HG03432 (cell line): ENCODE measurements around the gene PRR5L.

Experiments
- ATAC-seq: cut with Tn5 transposase; IDR thresholded peaks from one replicate; pipeline ENCODE4 v1.9.1; 2021; ENCODE audit warnings: mild to moderate bottlenecking, moderate library complexity; ENCODE audit not compliant: unreplicated experiment

The PRR5L gene

DNA sequence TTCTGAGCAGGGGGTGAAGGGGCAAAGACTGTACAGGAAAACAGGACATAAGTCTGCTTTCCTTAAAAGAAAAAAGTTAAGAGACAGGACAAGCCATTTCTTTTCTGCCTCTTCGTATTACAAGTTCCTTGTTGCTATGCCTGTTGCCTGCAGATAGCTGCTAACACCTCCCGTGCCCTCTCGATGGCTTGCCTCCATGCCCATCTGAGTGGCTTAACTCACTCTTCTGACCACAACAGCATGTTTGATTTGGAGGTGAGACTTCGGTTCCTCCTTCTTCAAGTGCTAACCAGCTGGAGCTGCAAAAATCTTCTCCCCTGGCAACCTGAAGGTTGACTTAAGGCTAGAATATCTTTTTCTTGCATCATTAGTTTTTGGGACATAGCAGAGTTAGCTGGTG is 103.1 kb downstream of the PRR5L start:
- ATAC-seq = no peak

DNA sequence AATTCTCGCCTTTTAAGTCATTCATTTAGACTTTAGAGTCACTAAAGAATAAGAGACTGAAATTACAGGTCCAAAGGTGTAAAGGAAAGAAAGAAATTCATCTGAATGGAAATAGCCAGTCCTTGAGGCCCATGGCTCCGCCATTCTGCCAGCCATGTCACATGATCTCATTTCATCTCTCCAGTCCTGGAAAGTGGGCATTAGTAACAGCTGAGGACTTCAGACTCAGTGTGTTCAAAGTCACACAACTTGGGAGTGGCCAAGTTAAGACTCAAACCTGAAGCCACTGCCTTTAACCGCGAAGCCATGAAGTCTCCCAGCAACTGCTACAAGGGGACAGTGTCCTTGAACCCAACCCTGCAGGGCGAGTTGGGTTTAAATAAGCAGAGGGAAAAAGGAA is 103.7 kb downstream of the PRR5L start:
- ATAC-seq = no peak

DNA sequence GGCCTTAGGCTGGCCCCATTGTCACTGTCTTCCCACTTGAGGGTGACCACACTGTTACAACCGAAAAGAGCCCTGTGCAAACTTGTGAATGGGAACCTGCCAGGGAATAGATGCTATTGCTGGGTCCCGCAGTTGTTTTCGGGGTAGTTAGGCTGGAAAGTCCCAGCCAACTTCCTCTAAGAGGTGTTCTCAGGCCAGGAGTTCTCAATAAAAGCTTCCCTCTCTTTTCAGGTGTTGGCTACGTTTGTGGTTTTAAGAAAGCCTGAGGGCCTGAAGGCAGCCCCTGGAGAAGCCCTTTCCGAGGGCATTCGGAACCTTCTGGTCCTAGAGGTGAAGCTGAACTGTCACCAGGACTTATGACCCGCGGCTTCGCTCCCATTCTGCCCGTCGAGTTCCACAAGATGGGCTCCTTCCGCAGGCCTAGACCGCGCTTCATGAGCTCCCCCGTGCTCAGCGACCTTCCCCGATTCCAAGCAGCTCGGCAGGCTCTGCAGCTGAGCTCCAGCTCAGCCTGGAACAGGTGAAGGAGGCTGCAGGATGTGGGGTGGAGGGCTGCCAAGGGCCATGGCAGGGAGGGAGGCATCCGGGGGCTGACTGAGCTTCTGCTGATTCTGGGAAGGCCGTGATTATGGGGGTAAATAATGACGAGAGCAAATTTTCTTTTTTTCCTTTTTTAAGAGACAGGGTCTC is 104.8 kb downstream of the PRR5L start:
- ATAC-seq = no peak

DNA sequence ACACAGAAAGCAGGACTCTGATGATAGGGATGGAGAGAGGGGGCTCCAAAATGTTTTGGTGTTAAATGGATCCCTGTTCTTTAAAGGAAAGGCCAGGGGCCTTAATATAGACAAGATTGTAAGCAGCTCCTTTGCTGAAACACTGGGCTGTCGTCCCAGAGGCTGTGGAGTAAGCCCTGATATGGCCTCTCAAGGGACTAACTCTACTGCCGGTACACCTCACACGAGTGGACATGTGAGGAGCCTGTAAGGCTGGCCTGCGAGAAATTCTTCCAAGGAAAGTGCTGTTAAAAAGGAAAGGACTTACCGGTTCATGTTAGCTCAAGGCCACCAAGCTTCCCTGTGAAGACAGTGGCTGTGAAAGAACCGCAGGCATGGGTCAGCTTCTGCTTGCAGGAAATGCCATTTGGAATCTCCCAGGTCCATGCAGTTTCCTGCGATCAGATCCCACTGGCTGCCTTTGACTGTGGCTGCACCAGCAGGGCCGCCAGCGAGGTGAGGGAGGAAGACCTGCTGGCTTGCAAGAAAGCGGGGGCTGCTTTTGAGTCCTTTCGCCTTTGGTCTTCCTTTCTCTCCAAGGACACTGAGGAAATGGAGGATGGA is 106.6 kb downstream of the PRR5L start:
- ATAC-seq = no peak

DNA sequence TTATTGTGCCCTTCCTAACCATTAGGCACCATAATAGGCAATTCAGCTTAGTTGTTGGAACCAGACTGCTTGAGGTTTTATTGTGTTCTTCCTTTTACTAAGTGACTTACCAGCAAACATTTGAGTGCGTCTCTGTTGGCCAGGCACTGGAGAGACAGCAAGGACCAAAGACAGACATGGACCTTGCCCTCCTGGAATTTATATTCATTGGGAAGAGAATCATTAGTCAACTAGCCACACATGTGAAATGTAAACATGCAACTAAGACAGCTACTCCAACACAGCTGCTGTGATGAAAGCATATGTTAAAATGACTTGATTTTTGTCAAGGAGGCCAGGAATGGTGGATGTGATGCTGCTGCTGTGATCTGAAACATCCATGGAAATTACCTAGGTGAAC is 107.6 kb downstream of the PRR5L start:
- ATAC-seq = no peak

DNA sequence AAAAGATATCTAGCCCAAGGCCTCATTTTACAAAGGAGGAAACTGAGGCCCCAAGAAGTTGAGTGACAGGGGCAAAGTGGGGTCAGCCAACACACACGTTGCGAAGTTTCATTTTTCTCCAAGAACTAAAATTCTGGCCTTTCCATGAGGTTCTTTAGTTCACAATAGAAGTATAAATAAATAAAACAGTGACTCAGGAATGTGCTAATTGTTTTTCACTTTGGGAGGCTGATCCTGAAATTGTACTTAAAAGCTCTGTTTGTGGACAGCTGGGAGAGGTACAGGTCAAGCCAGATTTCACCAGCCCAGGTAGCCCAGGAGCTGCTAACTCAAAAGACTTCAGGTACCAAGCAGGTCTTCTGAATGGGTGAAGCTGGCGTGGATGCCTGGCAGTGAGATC is 108.7 kb downstream of the PRR5L start:
- no peak for ATAC-seq

DNA sequence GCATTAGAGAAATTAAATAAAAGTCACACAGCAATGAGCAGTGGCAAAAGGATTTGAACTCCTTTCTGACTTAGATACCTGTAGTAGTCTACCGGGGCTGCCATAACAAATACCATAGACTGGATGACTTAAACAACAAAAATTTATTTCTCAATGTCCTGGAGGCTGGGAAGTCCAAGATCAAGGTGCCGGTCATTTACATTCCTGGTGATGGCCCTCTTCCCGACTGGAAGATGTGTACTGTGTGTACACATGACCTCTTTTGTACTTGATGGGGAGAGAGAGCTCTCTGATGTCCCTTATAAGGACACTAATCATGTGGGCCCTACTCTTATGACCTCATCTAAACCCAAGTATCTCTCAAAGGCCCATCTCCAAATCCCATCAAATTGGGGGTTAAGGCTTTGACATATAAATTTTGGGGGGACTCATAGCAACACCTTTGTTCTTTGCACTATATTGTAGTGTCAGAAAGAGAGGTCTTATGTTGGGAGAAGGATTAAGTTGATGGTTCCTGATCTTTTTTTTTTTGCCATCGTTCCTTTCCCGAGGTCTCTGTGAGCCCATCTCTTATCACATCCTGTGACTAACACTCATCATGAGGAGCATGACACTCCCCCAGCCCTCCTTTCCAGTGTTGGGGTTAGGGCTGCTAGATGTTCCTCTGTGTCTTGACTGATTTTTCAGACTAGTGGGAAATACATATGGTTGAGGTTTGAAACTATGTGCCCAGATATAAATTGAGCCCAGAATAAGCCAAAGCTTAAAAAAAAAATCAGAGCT is 109.7 kb downstream of the PRR5L start:
- ATAC-seq = no peak

DNA sequence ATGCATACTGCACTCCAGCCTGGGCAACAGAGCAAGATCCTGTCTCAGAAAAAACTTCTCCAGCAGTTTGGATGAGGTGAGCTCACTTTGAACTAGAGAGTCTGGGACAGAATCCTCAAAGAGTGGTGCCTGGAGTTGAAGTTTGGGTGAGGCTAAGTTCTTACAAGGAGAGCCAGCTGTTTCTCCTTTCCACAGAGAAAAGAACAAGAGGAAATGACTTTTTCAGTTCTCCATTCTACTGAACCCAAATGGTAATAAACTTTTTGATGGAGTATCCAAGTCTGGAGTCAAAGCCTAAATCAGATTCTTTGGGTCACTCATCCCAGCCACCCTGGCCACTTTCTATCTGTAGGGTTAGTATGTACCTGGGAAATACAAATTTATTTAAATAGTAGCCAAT is 111.3 kb downstream of the PRR5L start:
- no peak for ATAC-seq

DNA sequence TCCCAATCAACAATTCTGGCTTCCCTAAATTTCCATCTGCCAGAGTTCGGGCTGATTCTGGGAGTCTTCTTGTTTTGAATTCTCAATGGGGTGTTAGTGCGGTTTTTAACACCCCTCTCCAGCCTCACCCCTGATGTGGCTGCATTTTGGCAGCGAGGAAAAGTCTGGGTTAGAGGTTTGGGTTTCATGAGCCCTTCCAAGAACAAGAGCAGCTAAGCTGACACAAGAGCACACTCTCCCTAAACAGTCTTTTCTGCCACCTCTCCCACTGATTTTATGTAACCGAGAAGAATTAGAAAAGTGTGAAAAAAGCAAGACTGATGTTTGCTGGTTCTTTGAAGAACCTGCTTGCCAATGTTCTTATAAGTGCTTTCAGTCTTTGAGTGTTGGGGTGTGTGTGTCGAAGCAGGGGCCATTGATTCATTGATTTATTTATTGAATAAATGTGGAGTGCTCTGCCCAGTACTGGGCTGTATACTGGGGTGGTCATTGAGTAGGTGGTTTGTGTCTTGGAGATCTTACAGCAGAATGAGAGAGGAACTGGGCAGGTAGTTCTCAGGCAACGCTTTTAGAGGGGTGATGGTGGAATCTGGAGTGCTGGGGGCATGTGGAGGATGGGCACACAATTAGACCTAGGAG is 112.5 kb downstream of the PRR5L start:
- no peak for ATAC-seq

DNA sequence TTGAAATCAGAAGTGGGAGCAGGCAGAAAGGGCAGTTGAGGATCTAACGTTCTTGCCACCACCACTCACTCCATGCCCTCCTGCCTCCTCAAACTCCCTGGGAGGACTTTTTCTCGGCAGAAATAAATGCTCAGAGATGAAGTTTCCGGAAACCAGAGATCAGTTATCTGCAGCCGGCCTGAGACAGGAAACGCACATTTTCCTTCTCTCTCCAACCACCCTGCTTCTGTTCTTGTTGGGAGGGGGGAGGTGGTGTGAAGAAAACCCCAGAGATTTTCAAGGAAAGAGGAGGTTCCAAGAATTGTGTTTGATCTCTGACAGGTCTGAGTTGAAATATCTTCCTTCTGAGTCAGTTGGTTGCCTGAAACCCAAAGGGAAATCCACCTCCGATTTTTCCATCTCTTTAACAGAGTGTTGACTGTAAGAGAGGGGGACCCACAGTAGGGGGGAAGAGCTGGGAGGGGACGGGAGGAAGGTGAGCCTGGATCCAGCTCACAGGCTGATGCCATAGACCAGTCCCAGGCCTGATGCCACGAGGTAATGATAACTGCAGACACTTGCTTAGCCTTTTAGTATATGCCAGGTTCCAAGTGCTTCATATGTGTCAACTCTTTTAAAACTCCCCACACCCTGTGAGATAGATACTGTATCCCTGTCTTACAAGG is 113.2 kb downstream of the PRR5L start:
- ATAC-seq = no peak

DNA sequence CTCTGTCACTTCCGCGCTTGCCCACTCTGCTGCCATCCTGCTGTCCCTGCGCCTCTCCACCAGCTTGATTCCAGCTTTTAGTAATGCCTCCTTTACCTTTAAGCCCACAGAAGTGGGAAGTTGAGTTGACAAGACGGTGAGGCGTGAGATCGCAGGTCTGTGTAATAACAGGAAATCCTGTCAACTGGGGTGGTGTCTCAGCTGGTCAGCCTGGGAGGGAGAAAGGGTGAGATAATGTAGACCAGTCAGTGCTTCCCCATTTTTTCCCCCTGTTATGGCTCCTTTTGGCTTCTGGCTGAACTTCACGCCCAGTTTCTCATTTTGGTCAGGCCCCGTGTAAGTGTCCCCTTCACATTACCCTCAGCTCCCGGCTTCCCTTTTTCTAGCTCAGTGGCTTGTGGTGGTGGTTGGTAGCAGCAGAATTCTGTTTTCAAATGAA is 115.1 kb downstream of the PRR5L start:
- ATAC-seq = peak; percentile 81

DNA sequence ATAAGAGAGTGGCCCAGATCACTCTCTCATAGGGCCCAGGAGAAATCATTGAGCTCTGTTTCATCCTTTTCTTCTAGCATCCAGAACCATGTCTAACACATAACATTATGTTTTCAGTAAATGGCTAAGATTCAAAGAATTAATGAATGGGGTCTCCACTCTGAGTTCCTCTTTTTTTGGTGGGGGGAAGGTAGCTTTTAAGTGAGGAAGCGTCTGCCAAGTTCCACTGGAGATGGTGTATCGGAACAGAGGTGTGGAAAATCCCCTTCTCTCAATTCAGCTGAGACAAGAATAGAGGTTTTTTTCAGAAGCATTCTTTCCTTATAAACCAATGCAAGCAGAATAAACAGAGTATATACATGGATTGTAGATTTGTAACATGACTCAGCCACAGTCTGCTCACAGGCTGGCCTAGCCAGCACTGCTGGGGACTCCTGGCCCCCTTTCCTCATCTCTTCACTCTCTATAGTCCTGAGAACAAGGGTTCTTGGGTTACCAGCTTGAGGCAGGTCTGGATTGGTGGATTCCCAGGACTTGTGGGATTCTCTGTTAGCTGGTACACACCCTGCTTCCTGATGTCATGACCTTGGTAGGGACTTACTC is 116.8 kb downstream of the PRR5L start:
- no peak for ATAC-seq

DNA sequence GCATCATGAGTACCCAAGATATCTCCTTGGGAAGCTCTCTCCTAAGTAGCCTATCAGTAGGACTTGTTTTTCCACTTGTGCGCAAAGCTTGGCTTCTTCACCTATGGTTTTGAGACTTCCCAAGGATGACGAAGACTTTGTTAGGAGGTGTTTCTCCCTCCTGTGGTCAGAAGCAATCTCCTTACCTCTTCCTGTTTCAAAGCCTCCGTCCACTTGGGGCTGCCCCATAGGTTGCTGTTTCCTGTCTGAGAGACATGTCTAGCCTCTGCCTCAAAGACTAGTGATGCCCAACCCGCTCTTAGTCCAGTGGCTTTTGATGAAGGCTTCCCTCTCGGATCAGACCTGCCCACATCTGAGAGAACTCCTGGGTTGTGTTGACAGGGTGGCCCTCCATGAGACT is 121.1 kb downstream of the PRR5L start:
- peak; percentile 61 for ATAC-seq

DNA sequence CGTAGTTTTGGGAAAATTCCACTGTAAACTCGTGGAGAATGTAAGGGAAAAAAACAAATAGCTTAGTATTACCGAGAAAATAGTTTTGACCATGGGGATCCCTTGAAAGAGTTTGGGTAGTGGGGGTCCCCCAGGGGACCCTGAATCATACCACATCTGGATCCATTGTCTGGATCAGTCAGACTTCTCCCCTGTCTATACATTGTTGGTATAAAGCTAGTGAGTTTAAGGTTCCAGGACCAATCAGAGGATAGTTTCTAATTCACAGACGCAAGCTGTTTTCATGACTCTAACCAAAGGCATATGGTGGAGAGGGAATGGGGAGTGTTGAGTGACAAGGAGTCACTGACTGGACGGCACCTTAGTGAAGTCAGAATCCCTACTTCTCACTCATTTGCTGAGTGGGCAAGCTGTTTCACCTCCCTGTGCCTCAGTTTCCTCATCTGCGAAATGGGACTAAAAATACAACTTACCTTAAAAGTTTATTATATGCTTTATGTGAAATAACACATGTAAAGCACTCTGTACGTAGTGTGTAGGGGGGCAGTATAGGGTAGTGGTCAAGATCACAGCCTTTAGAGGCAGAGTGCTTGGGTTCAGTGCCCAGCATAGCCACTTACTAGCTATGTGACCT is 123.8 kb downstream of the PRR5L start:
- no peak for ATAC-seq

DNA sequence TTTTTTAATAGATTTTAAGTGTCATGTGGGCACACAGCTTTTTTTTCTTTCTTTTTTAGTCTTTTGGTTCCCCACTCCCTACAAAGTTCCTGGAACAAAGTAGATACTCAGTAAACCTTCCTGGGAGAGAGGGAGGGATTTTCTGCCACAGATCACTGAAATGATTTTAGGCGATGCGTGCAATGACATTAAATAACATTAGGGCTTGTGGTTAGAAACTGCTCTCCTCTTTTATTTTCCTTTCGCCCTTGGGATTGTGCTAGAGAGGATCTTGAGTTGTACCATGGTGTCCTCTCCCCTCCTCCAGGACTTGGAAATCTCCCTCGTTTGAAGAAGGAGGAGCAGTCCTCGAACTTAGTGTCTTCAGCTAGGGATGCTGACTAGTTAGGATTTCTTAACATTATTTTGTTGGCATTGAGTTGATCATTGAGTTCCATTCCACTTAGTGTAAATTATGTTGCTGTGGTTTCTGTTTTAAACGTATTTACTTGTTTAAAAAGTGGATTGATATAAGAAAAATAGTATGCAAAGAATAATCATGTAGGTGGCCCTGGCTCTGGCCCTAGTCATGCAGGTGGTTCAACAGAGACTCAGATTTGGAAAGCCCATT is 125.6 kb downstream of the PRR5L start:
- ATAC-seq = no peak

DNA sequence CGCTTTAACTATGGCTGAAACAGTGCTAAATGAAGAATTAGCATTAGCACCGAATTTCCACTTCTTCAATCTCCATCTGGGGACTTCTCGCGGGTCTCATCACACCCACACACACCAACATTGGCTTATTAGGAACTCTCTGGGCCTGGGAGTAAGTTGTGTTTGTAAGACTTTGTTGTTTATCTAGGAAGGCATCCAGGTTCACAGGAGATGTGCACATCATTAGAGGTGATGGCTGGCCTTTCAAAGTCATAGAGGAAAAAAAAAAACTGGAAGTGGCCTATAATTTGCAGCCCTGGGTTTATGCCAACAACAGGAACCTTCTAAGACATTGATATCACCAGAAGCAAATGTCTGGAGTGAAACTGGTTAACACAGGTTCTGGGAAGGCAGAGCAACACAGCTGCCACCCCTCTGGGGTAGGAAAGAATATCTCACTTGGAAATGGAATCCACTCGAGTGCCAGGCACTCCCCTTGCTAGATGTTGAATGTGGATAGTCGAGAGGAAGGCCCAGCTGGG is 129.5 kb downstream of the PRR5L start:
- no peak for ATAC-seq

DNA sequence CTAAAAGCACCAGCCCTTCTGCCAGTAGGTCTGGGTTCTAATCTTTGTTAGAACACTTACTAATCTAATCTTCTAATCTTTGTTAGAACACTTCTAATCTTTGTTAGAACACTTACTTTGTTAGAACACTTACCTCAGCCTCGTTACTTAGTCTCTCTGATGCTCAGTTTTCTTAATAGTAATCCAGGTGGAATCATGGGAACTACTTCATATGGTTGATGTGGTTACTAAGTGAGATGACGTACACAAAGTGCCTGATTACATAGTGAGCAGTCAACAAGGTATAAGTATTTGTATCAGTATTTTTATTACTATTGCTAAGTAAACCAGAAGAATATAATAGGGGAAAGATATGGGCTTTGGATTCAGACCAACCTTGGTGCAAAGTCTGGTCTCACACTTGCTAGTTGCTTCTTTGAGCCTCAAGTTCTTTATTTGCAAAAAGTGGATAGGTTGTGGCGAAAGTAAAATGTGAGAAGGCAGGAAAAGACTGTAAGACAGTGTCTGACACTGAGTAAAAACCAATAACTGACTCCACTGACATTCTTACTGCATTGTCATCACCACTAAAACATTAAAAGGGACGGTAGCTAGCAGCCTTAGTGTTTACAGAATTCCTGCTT is 130.2 kb downstream of the PRR5L start:
- no peak for ATAC-seq

DNA sequence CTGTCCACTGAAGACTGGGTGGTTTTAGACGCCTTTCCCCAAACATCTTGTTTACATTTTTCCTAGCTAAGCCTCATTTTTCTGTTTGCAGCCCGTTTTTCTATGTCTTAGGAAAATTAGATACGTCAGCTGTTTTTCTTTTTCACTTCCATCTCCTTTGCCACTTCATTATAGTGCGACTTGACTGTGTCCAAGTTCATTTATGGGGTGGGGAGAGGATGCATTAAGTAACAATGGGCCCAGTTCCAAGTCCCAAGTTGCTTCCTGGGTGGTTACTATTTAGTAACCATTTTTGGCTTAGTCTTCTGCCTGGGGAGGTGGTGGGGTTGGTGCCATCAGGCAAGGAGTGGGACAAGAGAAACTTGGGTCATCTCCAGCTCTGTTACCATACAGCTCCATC is 131.0 kb downstream of the PRR5L start:
- ATAC-seq = no peak

DNA sequence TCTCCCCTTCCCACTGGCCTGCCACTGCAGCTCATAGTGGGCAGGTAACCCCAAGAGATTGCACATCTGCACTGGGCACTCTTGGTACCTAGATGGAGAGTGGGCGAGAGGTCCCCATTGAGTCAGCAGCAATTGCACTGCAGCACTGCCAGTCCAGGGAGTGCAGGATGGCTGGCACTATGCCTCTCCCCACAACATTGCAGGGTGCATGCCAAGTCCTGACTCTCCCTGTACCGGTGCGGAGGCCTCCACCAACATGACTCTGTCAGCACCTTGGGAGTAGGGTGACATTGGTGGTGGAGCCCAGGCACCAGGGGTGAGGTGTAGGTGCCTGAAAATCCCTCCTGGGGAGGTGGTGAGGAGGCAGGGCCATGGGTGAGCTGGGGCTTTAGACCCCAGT is 131.8 kb downstream of the PRR5L start:
- no peak for ATAC-seq
